ENCODE measurements around the gene PARD3.

PARD3 gene

DNA sequence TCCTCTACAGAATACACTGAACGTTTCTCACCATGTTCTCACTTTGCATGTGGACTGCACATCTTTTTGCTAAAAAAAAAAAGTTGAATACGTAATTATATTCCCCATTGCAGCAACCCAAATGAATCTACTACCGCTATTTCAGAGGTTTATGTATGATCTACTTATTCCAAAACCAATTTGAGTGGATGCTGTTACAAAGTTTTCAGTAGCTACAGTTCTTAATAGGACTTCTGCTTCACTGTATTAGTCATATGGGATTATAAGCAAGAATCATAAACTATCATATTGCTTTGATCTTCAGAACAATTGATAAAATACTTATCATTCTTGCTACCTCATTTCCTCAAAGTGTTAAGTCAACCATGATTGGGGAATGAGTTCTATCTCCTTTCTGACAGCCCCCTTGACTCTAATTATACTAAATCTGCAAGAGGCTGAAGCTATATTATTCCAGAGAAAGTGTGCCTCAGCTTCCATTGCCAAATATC lies 257.0 kb downstream of the PARD3 start:
- no peak for TF ChIP-seq ZNF274 (IDR thresholded peaks at IDR 0.05; ENCODE audit: low read depth, low read length)
- H3K4me3 ChIP-seq (ENCODE audit: low read length): no peak overlapping the region

DNA sequence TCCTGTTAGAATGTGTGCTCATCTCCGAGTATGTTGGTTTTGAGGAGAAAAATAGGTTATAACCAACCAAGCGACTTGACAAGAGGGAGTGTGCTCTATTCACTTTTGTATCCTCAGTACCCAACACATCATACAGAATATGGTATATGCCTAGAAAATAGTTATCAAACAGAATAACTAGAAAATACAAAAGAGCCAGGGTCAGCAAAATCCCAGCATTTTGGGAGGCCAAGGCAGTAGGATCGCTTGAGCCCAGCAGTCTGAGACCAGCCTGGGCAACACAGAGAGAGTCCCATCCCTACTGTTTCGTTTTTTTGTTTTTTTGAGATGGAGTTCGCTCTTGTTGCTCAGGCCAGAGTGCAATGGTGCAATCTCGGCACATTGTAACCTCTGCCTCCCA lies 257.9 kb downstream of the PARD3 start:
- no peak for TF ChIP-seq ZNF274 (IDR thresholded peaks at IDR 0.05; ENCODE audit: low read depth, low read length)
- no peak overlapping the region for H3K4me3 ChIP-seq (ENCODE audit: low read length)

DNA sequence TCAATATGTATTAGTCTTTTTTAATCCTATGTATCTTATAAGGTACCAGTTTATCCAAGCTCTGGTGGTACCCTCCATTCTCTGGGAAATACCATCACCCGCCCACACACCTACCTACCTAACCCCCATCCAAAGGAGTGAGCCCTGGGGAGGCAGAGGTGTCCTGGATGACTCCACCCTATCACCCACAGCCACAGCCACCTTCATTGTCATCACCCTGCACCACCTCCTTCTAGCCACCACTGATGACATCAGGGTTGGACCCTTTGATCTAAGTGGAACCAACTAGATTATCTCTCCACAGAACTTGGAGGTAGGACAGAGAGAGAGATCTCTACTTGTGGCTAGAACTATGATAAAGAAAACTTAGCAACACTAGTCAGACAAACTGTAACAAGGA lies 259.4 kb downstream of the PARD3 start:
- H3K4me3 ChIP-seq (ENCODE audit: low read length): no peak overlapping the region
- TF ChIP-seq ZNF274 (IDR thresholded peaks at IDR 0.05; ENCODE audit: low read depth, low read length): no peak

- no peak overlapping the region for H3K4me3 ChIP-seq (ENCODE audit: low read length)
- TF ChIP-seq ZNF274 (IDR thresholded peaks at IDR 0.05; ENCODE audit: low read depth, low read length): no peak
Measured at GRCh38 chr10:34553747-34554146, 261.3 kb downstream of the PARD3 start.

DNA sequence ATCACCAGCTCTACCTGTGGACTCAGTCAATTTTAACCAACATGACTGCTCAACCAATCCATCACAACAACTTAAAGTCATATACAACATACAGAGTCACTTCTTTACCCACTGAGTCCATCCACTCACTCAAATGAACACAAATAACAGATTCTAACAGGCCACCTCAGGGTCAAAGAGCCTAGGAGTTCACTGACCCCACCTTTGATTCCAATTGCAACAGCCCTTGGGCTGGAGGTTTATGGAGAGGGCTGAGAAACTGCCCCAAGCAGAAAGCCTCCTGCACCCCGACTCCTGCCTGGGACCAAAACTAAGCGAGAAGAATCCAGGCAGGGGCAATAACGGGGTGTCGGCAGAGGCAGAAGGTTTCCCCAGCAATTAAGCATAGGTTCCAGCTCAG lies 263.8 kb downstream of the PARD3 start:
- H3K4me3 ChIP-seq (ENCODE audit: low read length): no peak overlapping the region
- TF ChIP-seq ZNF274 (IDR thresholded peaks at IDR 0.05; ENCODE audit: low read depth, low read length): no peak

GRCh38 chr10:34549953-34550352 lies 265.1 kb downstream of the PARD3 start:
- no peak overlapping the region for H3K4me3 ChIP-seq (ENCODE audit: low read length)
- TF ChIP-seq ZNF274 (IDR thresholded peaks at IDR 0.05; ENCODE audit: low read depth, low read length): no peak

DNA sequence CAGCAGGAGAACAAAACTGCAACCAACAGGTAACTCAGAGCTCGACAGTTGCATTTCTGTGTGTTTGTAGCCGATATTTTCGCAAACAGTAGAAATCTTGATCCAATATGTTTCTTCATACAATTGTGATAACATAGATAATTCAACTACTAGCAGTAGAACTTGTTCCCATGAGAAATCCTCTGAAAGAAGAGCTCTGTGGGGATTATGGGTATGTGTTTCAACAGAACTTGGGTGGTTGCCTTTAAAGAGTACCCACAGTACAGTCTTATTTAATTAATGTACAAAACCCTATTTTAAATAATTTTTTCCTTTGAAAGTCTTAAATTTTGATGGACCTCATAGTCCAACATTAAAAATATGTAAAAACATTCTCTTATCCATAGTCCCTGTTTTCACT lies 266.1 kb downstream of the PARD3 start:
- no peak for TF ChIP-seq ZNF274 (IDR thresholded peaks at IDR 0.05; ENCODE audit: low read depth, low read length)

GRCh38 chr10:34548466-34548865 lies 266.6 kb downstream of the PARD3 start:
- H3K4me3 ChIP-seq (ENCODE audit: low read length): no peak overlapping the region
- TF ChIP-seq ZNF274 (IDR thresholded peaks at IDR 0.05; ENCODE audit: low read depth, low read length): no peak

More for the DNA sequence above, 266.1 kb downstream of the PARD3 start:
- no peak overlapping the region for H3K4me3 ChIP-seq (ENCODE audit: low read length)

DNA sequence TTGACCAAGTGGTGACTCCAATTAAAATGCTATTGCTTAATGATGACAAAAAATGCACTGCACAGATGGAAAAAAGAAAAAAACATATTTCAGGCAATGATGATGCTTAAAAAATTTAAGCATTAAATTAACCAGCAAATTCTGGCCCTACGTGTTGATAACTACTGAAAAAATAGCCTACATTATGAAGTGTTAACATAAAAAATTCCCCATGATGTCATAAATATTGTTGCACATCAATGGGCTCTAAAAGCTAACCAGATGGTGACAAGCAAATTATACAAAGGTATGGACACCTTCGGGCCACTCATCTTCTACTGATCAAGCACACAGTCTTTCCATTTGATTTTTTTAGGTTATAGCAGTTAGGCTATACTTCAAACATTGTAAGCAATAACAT lies 267.4 kb downstream of the PARD3 start:
- no peak for TF ChIP-seq ZNF274 (IDR thresholded peaks at IDR 0.05; ENCODE audit: low read depth, low read length)
- no peak overlapping the region for H3K4me3 ChIP-seq (ENCODE audit: low read length)

GRCh38 chr10:34547291-34547690 lies 267.8 kb downstream of the PARD3 start:
- H3K4me3 ChIP-seq (ENCODE audit: low read length): no peak overlapping the region
- TF ChIP-seq ZNF274 (IDR thresholded peaks at IDR 0.05; ENCODE audit: low read depth, low read length): no peak

DNA sequence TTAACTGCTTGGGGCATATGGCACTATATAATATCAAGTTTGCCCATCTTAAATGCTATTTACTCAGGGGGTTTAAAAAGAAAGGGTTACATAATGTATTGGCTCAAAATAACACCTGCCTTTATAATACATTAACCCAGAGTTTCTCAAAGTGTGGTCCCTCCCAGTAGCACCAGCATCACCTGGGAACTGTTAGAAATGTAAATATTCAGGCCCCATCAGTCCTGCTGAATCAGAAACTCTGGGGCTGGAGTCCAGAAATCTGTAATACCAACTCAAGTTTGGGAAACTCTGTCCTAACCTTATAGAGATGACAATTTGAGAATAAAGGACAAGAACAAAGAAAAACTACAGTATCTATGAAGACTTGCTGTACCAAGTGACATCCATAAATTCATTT lies 270.7 kb downstream of the PARD3 start:
- TF ChIP-seq ZNF274 (IDR thresholded peaks at IDR 0.05; ENCODE audit: low read depth, low read length): no peak
- H3K4me3 ChIP-seq (ENCODE audit: low read length): no peak overlapping the region

DNA sequence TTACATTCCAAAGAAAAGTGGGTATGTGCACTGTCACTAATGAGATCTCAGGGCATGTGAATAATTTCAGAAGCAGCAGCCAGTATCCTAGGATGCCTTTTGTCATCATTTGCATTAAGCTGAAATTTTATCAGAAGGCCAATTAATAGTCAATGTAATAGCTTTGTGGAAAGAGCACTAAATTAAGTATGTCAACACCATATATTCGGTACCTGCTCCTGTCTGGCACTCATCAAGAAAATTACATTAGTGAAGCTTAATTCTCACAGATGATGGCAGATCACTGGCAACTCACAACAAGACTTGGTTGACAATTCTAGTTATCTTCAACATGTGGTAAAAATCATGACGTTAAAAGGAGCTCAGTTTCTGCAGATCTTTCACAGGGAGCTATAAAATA lies 271.4 kb downstream of the PARD3 start:
- no peak for TF ChIP-seq ZNF274 (IDR thresholded peaks at IDR 0.05; ENCODE audit: low read depth, low read length)
- H3K4me3 ChIP-seq (ENCODE audit: low read length): no peak overlapping the region

DNA sequence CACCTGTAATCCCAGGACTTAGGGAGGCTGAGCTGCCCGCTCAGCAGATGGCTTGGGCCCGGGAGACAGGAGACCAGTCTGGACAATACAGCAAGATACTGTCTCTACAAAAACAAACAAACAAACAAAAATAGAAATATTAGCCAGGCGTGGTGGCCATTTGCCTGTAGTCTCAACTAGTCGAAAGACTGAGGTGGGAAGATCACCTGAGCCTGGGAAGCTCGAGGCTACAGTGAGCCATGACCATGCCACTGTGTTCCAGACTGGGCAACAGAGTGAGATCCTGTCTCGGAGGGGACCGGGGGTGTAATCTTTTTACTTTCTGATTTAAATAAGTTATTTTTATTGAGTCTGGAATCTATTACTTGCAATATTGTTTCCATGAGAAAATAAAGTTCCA lies 274.6 kb downstream of the PARD3 start:
- no peak for TF ChIP-seq ZNF274 (IDR thresholded peaks at IDR 0.05; ENCODE audit: low read depth, low read length)
- H3K4me3 ChIP-seq (ENCODE audit: low read length): no peak overlapping the region

DNA sequence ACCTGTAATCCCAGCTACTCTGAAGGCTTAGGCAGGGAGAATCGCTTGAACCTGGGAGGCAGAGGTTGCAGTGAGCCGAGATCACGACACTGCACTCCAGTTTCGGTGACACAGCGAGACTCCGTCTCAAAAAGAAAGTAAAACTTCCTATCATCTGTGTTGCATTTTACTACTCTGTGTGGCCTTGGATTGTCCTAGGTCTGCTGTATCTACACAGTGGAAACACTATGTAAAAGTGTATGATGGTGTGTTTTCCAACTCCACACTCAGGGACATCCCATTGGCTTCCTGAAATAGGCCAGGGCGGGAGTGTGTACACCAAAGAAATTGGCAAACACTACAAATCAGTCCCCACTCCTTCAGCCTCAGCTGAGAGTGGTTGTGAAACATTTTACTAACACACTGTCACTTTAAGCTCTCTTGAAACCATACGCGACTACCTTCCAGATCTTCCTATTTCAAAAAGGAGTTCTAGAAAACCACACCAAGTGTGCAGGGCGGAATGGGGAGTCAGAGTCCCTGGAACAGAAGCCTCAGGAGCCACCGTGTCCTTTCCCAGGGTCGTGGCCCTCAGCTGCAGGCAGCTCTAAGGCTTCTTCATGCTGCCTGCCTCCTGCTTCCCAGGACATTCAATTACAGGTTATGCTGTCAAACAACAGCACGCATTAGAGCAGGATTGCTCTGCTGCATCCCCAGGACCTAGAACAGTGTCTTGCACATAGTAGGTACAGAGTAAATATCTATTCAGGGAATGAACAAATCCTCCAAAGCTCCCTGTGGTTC lies 275.4 kb downstream of the PARD3 start:
- peak overlapping the region; percentile 38; the same call in 1 of the 2 replicates for H3K4me3 ChIP-seq (ENCODE audit: low read length)
- TF ChIP-seq ZNF274 (IDR thresholded peaks at IDR 0.05; ENCODE audit: low read depth, low read length): no peak

DNA sequence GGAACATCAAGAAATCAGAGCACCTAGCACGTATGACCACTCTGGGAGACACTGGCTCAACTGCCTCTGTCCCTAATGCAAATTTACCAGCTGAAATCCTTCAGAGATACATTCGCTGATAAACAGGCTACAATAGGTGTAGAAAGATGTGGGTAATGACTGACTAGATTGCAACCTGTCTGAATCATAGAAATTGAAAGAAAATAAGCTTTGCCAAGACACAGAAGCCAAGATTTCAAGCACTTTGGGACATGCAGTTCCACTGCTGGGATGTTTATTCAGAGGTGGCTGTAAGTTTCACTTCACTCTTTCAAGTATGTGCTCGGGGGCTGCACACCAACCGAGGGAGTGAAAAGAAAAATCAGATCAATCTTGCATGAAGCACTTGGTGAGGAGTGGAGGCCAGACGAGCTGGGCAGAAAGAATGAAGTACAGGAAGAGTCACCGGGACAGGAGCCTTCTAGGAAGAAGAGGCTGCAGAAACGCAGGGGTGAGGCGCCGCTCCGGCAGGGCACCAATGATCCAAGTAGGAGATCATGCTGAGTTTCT lies 276.7 kb downstream of the PARD3 start:
- TF ChIP-seq ZNF274 (IDR thresholded peaks at IDR 0.05; ENCODE audit: low read depth, low read length): no peak
- H3K4me3 ChIP-seq (ENCODE audit: low read length): peak overlapping the region; percentile 13

Measured in GM08714 (cell line).